ENCODE results near the gene SEMA6B.
A peak's percentile ranks its signal among the peaks of the same experiment; 100 is the strongest.

GRCh38 chr19:4559569-4559968 is at the start of gene SEMA6B:
- peak in 1 of 11 experiments; percentile 30 for TF ChIP-seq CTCF (IDR thresholded peaks at IDR 0.05 in 8 of 11, conservative IDR thresholded peaks at IDR 0.05 in 3 of 11)
- TF ChIP-seq POLR2A (IDR thresholded peaks at IDR 0.05), result no peak
- TF ChIP-seq POLR2AphosphoS5 (IDR thresholded peaks at IDR 0.05), result peak; percentile 83 to 89 (median 87)

Data from spleen (tissue), 7 donors.